GM19452 (cell line): ENCODE results near the gene CADPS.
A peak's percentile ranks its signal among the peaks of the same experiment; 100 is the strongest.

Experiments
- ATAC-seq: cut with Tn5 transposase; IDR thresholded peaks from one replicate; pipeline ENCODE4 v1.9.1; 2021; ENCODE audit not compliant: unreplicated experiment

CADPS gene

GRCh38 chr3:62873761-62874710 lies 1.2 kb downstream of the CADPS start:
- ATAC-seq: no peak

GRCh38 chr3:62873451-62873760 lies 1.8 kb downstream of the CADPS start:
- ATAC-seq: no peak

- ATAC-seq: no peak
Measured at GRCh38 chr3:62872318-62872717, 2.9 kb downstream of the CADPS start.

- ATAC-seq: no peak
Measured at GRCh38 chr3:62870321-62870720, 4.9 kb downstream of the CADPS start.

- ATAC-seq: no peak
Measured at GRCh38 chr3:62863648-62864047, 11.6 kb downstream of the CADPS start.

GRCh38 chr3:62859203-62859791 lies 15.9 kb downstream of the CADPS start:
- no peak for ATAC-seq

GRCh38 chr3:62845996-62846395 lies 29.2 kb downstream of the CADPS start:
- ATAC-seq: no peak

GRCh38 chr3:62843508-62843907 lies 31.7 kb downstream of the CADPS start:
- no peak for ATAC-seq

- no peak for ATAC-seq
Measured at GRCh38 chr3:62839748-62840147, 35.5 kb downstream of the CADPS start.

GRCh38 chr3:62837145-62837787 lies 38.0 kb downstream of the CADPS start:
- no peak for ATAC-seq

GRCh38 chr3:62835554-62836236 lies 39.5 kb downstream of the CADPS start:
- peak; percentile 68 for ATAC-seq

GRCh38 chr3:62833538-62833937 lies 41.7 kb downstream of the CADPS start:
- ATAC-seq: no peak

GRCh38 chr3:62832553-62832952 lies 42.7 kb downstream of the CADPS start:
- ATAC-seq: no peak

- ATAC-seq: no peak
Measured at GRCh38 chr3:62830727-62831322, 44.4 kb downstream of the CADPS start.

- no peak for ATAC-seq
Measured at GRCh38 chr3:62827550-62827949, 47.7 kb downstream of the CADPS start.

- ATAC-seq: no peak
Measured at GRCh38 chr3:62824965-62825592, 50.1 kb downstream of the CADPS start.

GRCh38 chr3:62823461-62824050 lies 51.7 kb downstream of the CADPS start:
- ATAC-seq: no peak

GRCh38 chr3:62822905-62823304 lies 52.3 kb downstream of the CADPS start:
- no peak for ATAC-seq

- peak; percentile 75 for ATAC-seq
Measured at GRCh38 chr3:62818347-62818746, 56.9 kb downstream of the CADPS start.

GRCh38 chr3:62817678-62818077 lies 57.5 kb downstream of the CADPS start:
- no peak for ATAC-seq
